Esophagus muscularis mucosa (tissue), 4 donors: ENCODE measurements around the gene VWA7. TPM values are rescaled to one million over a fixed set of nuclear protein-coding genes. Genes with fewer than 3 reads are reported as not detected.

Experiments used
- DNase-seq: peaks from one replicate; pipeline ENCODE4 v3.0.0-alpha.2; 2017; ENCODE audit errors: extremely low spot score
- H3K27ac ChIP-seq, 4 donors: fragments of 200-600 bp; sonication (generic); replicated peaks in 1 of 4; 1 replicate in 3 of 4; 2 replicates in 1 of 4; pipeline ENCODE4 v1.5.1; 2016 to 2019; ENCODE audit warnings: mild to moderate bottlenecking in 1 of 4
- H3K27me3 ChIP-seq, 4 donors: fragments of 200-600 bp; sonication (generic); one replicate each; pipeline versions ENCODE4 v1.5.1 to v1.6.0; 2016 to 2019
- H3K36me3 ChIP-seq, 4 donors: fragments of 200-600 bp; sonication (generic); one replicate each; pipeline ENCODE4 v1.5.1; 2016 to 2019
- H3K4me1 ChIP-seq, 4 donors: fragments of 200-600 bp; sonication (generic); one replicate each; pipeline ENCODE4 v1.5.1; 2016 to 2019
- H3K4me3 ChIP-seq, 4 donors: fragments of 200-600 bp; sonication (generic); 1 replicate in 2 of 4; 2 replicates in 2 of 4; pipeline ENCODE4 v1.5.1; 2016 to 2019; ENCODE audit warnings: mild to moderate bottlenecking in 4 of 4, moderate library complexity in 1 of 4
- H3K9me3 ChIP-seq, 4 donors: fragments of 200-600 bp; sonication (generic); 1 replicate in 3 of 4; 2 replicates in 1 of 4; pipeline ENCODE4 v1.5.1; 2016 to 2019
- EP300 ChIP-seq: sonication (generic); formaldehyde crosslinking; IDR thresholded peaks from one replicate; pipeline ENCODE4 v1.6.1; 2017; ENCODE audit warnings: antibody characterized with exemption
- POLR2A ChIP-seq: fragments of 450-650 bp; IDR thresholded peaks from one replicate; pipeline ENCODE4 v1.6.1; 2017; ENCODE audit warnings: antibody characterized with exemption, moderate library complexity, mild to moderate bottlenecking, low read depth
- POLR2AphosphoS5 ChIP-seq, 2 donors: sonication (generic); formaldehyde crosslinking; IDR thresholded peaks; one replicate each; pipeline ENCODE4 v1.6.1; 2017; ENCODE audit warnings: antibody characterized with exemption in 2 of 2
- WGBS: methylation state at CpG from one replicate; pipeline ENCODE4 v1.1.5; 2018; 5-methylcytosine and 5-hydroxymethylcytosine counted together
- intact Hi-C: fragments of 100-400 bp; cut with DNase I; formaldehyde crosslinking; loops from one replicate; pipeline ENCODE4 v1.15.1; 2023
- total RNA-seq, 4 donors: library from RNA; depleted of rRNA; stranded (reverse); fragments of >200 nt; gene quantifications; one replicate each; pipeline versions ENCODE4 v1.1.0 to v1.2.1, GENCODE V29; 2016
- TF ChIP-seq, protein P1 (sequence below), 3 experiments: fragments of 200-600 bp in 2 of 3; fragments of 450-650 bp in 1 of 3; sonication (generic) in 2 of 3; IDR thresholded peaks; one replicate each; pipeline ENCODE4 v1.5.1; 2017 to 2019; ENCODE audit warnings: antibody characterized with exemption in 3 of 3, mild to moderate bottlenecking in 2 of 3, moderate library complexity in 1 of 3

VWA7 gene
- total RNA-seq, 4 donors from 2014 or later = 0.40 to 0.50 (median 0.45) TPM; not detected in 1

GRCh38 chr6:31764198-31764597 lies 12.9 kb downstream of the VWA7 start:
- Histone ChIP-seq H3K27ac (no peak overlapping the region), H3K36me3 (peaks cover 0 to 5% (median 0%) of the 10 kb centered on the region in 4 donors), H3K4me3 (no peak overlapping the region), H3K9me3 (no peaks in the 10 kb centered on the region), H3K4me1 (peaks cover 4 to 25% (median 19%) of the 10 kb centered on the region in 4 donors), H3K27me3 (peaks cover 0 to 3% (median 0%) of the 10 kb centered on the region in 4 donors)
- WGBS = 67% methylated on average over 3 of the region's 4 CpGs
- no peak for DNase-seq
- intact Hi-C loops = no loop called here
- TF ChIP-seq POLR2AphosphoS5 (IDR thresholded peaks at IDR 0.05) (no peak), POLR2A (no peak), EP300 (no peak)
- TF ChIP-seq, protein P1, sequence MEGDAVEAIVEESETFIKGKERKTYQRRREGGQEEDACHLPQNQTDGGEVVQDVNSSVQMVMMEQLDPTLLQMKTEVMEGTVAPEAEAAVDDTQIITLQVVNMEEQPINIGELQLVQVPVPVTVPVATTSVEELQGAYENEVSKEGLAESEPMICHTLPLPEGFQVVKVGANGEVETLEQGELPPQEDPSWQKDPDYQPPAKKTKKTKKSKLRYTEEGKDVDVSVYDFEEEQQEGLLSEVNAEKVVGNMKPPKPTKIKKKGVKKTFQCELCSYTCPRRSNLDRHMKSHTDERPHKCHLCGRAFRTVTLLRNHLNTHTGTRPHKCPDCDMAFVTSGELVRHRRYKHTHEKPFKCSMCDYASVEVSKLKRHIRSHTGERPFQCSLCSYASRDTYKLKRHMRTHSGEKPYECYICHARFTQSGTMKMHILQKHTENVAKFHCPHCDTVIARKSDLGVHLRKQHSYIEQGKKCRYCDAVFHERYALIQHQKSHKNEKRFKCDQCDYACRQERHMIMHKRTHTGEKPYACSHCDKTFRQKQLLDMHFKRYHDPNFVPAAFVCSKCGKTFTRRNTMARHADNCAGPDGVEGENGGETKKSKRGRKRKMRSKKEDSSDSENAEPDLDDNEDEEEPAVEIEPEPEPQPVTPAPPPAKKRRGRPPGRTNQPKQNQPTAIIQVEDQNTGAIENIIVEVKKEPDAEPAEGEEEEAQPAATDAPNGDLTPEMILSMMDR (IDR thresholded peaks at IDR 0.05) = no peak

- Histone ChIP-seq H3K27ac (no peak overlapping the region), H3K4me3 (no peak overlapping the region), H3K4me1 (peaks cover 4 to 25% (median 19%) of the 10 kb centered on the region in 4 donors), H3K9me3 (no peaks in the 10 kb centered on the region), H3K27me3 (peaks cover 0 to 3% (median 0%) of the 10 kb centered on the region in 4 donors), H3K36me3 (peaks cover 0 to 5% (median 0%) of the 10 kb centered on the region in 4 donors)
- DNase-seq = no peak
- intact Hi-C loops = no loop called here
- 22% methylated on average over 1 of the region's 1 CpG for WGBS
- TF ChIP-seq POLR2AphosphoS5 (IDR thresholded peaks at IDR 0.05) (no peak), EP300 (no peak), POLR2A (no peak)
- TF ChIP-seq, protein P1 (IDR thresholded peaks at IDR 0.05) = no peak
Observed at GRCh38 chr6:31763619-31763940, 13.5 kb downstream of the VWA7 start.

DNA sequence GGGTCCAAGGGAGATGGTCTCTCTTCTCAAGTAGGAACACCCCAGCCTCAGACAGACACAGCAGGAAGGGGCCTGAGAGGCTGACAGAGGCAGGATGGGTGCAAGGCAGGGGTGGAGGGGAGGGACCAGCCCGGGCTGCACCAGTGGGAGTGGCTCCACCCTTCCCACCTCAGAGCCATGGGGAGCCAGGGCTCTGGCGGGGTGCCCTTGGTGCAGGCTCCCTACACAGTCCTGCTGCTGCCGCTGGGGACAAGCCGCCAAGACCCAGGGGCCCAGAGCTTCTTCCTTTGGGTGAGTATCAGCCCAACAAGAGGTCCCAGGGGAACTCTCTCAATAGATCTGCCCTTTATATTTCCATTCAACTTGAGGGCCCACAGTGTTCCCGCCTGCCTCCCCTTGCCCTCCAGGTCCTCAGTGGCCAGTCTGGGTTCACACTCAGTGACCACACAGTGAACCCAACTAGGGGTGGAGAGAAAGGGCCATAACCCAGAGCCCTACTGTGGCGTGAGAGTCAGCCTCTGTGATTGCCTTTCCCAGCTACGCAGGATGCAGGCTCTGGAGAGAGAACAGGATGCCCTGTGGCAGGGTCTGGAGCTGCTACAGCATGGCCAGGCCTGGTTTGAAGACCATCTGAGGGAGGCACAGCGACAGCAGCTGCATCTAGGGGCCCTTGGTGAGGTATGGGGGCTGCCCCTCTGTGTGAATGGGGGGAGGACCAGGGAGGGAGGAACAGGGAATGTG lies 14.1 kb downstream of the VWA7 start:
- H3K27ac ChIP-seq = no peak overlapping the region
- H3K27me3 ChIP-seq = peaks cover 0 to 3% (median 0%) of the 10 kb centered on the region in 4 donors
- DNase-seq = no peak
- no peak overlapping the region for H3K4me3 ChIP-seq
- H3K9me3 ChIP-seq = no peaks in the 10 kb centered on the region
- WGBS = 77% methylated on average over 3 of the region's 8 CpGs
- peaks cover 4 to 25% (median 19%) of the 10 kb centered on the region in 4 donors for H3K4me1 ChIP-seq
- TF ChIP-seq POLR2A = no peak
- TF ChIP-seq EP300 = no peak
- TF ChIP-seq POLR2AphosphoS5 (IDR thresholded peaks at IDR 0.05) = no peak
- TF ChIP-seq, protein P1 (IDR thresholded peaks at IDR 0.05) = no peak
- H3K36me3 ChIP-seq = peaks cover 0 to 5% (median 0%) of the 10 kb centered on the region in 4 donors
- intact Hi-C loops = no loop called here

- WGBS = 74% methylated on average over 4 of the region's 4 CpGs
- no peak for TF ChIP-seq EP300
- TF ChIP-seq POLR2A = no peak
- TF ChIP-seq, protein P1 (IDR thresholded peaks at IDR 0.05) = no peak
- TF ChIP-seq POLR2AphosphoS5 (IDR thresholded peaks at IDR 0.05) = no peak
- Histone ChIP-seq H3K27ac (no peak within 1 kb of the TSS), H3K4me3 (no peak within 1 kb of the TSS), H3K27me3 (peaks cover 0 to 3% (median 0%) of the 10 kb centered on the region in 4 donors), H3K4me1 (peaks cover 4 to 25% (median 19%) of the 10 kb centered on the region in 4 donors), H3K36me3 (peaks cover 0 to 5% (median 0%) of the 10 kb centered on the region in 4 donors), H3K9me3 (no peaks in the 10 kb centered on the region)
- intact Hi-C loops = no loop called here
- no peak for DNase-seq
Observed at GRCh38 chr6:31762356-31762755, 14.8 kb downstream of the VWA7 start, which contains the start of gene SAPCD1. SAPCD1 (plus strand) TSS chr6:31762656; CDS start chr6:31763055, 399 bp downstream.
